Fibroblast of pulmonary artery (primary cell): ENCODE data around the gene LRTM2.

Experiments used
- DNase-seq: peaks from one replicate; pipeline ENCODE4 v3.0.0-alpha.2; 2010; ENCODE audit warnings: low read depth
- H3K4me3 ChIP-seq: replicated peaks from 2 replicates; pipeline ENCODE4 v1.5.1; 2011; ENCODE audit warnings: low read depth, mild to moderate bottlenecking, control low read depth, low read length, moderate library complexity
- CTCF ChIP-seq: IDR thresholded peaks from 2 replicates; pipeline ENCODE4 v1.5.1; 2011; ENCODE audit warnings: mild to moderate bottlenecking, control low read depth, low read length, inconsistent platforms; ENCODE audit errors: missing control alignments

The LRTM2 gene

GRCh38 chr12:1808798-1809480, 11.4 kb upstream of the LRTM2 start:
- no peak overlapping the region for H3K4me3 ChIP-seq
- no peak for DNase-seq
- TF ChIP-seq CTCF, result no peak

- no peak for DNase-seq
- no peak for TF ChIP-seq CTCF
- H3K4me3 ChIP-seq, result no peak overlapping the region
Observed at GRCh38 chr12:1809591-1810190, 10.7 kb upstream of the LRTM2 start.

GRCh38 chr12:1810201-1810930, 10.0 kb upstream of the LRTM2 start:
- H3K4me3 ChIP-seq, result no peak overlapping the region
- DNase-seq, result peak; percentile 55
- no peak for TF ChIP-seq CTCF

GRCh38 chr12:1810931-1811280, 9.5 kb upstream of the LRTM2 start:
- no peak for TF ChIP-seq CTCF
- no peak overlapping the region for H3K4me3 ChIP-seq
- DNase-seq, result no peak

GRCh38 chr12:1811281-1811947, 9.0 kb upstream of the LRTM2 start:
- TF ChIP-seq CTCF, result no peak
- no peak overlapping the region for H3K4me3 ChIP-seq
- DNase-seq, result peak; percentile 55

GRCh38 chr12:1811948-1812291, 8.4 kb upstream of the LRTM2 start:
- H3K4me3 ChIP-seq, result no peak overlapping the region
- no peak for TF ChIP-seq CTCF
- DNase-seq, result no peak
